D721Med (cell line): Measurements from ENCODE around the gene CYP2J2.
"Not testable (repeated sequence)": the region's sequence is repeated elsewhere in the genome, so short reads cannot be mapped to it uniquely, and the experiment has no call there.

Experiments
- DNase-seq: peaks from one replicate; pipeline ENCODE4 v3.0.0; 2011; ENCODE audit warnings: low spot score; ENCODE audit not compliant: insufficient read length
- FAIRE-seq: peaks from 2 replicates; lab custom pipeline; 2011; peaks lifted over from hg19 to GRCh38; lab: Jason Lieb, UNC
- TF ChIP-seq, protein P1 (sequence below): IDR thresholded peaks from 2 replicates; pipeline ENCODE4 v1.5.1; 2012; ENCODE audit warnings: mild to moderate bottlenecking, control low read depth; ENCODE audit not compliant: insufficient read depth; ENCODE audit errors: missing control alignments

The CYP2J2 gene

DNA sequence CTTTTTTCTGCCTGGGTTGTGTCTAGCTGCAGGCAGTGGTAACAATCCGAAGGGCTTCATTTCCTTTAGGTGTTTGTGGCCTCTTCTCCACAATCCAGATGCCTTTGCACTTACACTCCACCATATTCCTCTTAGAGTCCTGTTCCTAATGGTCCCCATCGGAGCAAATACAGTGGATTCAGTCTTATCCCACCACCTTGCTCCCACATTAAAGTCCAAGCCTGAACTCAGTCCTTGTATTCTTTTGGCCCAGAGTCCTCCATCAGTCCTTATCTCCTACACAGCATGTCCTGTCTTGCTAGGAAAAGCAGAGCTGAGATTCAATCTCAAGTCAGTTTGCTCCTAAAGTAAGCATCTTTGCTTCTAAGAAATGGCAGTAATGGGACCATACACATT is 8.8 kb downstream of the CYP2J2 start:
- TF ChIP-seq, protein P1, sequence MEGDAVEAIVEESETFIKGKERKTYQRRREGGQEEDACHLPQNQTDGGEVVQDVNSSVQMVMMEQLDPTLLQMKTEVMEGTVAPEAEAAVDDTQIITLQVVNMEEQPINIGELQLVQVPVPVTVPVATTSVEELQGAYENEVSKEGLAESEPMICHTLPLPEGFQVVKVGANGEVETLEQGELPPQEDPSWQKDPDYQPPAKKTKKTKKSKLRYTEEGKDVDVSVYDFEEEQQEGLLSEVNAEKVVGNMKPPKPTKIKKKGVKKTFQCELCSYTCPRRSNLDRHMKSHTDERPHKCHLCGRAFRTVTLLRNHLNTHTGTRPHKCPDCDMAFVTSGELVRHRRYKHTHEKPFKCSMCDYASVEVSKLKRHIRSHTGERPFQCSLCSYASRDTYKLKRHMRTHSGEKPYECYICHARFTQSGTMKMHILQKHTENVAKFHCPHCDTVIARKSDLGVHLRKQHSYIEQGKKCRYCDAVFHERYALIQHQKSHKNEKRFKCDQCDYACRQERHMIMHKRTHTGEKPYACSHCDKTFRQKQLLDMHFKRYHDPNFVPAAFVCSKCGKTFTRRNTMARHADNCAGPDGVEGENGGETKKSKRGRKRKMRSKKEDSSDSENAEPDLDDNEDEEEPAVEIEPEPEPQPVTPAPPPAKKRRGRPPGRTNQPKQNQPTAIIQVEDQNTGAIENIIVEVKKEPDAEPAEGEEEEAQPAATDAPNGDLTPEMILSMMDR: no peak
- DNase-seq: no peak
- no peak for FAIRE-seq

DNA sequence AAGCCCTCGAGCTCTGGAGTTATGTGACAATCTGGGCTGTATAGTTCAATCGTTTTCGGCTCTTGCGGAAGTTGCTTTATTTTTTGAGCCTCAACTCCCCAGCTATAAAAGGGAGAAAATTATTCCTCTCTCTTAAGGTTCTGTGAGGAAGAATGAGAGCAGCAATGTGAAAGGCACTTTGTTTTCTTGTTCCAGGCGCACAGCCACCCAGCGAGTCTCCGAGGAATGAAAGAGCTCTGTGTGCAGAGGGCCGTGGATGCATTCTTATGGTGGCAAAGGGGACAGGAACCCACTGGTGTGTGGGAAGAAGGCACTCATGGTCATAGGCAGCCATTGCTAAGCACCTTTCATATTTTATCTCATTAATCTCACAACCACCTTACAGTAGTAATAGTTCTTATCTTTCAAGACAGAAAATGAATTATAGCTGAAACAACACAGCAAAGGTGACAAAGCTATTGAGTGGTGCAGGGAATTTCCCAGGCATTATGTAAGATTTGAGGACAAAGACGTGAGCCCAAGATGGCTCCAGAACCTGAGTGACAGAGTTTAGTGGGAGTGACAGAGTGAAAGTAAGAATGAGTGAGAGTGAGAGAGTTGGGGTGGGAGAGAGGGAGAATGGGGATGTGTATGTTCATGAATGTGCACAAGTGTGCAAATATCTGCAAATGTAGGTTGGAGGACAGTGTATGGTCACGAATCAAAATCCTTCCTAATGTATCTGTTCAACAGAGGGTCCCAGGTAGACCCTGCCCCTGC is 9.4 kb downstream of the CYP2J2 start:
- FAIRE-seq (no peak), DNase-seq (no peak)

DNA sequence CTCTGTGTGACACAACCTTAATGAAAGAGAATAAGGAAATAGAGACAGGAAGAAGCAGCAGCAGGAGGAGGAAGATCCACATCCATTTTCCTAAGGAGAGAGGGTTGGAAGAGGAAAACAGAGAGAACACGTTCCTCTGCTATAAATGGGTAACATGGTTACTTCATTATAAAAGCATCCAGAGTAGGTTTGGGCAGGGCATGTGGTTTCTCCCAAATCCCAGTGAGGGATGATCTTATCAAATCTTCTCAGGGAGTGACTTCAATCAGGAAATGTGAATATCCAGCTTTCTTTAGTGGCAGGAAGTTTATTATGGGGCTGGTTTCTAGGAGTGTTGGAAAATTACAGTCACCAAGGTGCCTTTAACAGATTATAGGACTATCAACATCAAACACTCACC is 11.1 kb downstream of the CYP2J2 start:
- FAIRE-seq (no peak), DNase-seq (no peak)
- TF ChIP-seq, protein P1: no peak

More for the DNA sequence above, 9.4 kb downstream of the CYP2J2 start:
- TF ChIP-seq, protein P1: no peak

DNA sequence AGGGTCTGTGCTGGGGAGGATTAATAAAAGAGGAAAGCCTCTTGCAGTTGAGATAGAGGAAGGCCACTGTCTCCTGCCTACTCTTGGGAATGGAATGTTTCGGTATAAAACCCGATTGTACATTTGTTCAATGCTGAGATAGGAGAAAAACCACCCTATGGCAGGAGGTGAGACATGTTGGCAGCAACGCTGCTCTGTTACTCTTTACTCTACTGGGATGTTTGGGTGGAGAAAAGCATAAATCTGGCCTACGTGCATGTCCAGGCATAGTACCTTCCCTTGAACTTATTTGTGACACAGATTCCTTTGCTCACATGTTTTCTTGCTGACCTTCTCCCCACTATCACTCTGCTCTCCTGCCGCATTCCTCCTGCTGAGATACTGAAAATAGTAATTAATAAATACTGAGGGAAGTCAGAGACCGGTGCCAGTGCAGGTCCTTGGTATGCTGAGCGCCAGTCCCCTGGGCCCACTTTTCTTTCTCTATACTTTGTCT is 11.7 kb downstream of the CYP2J2 start:
- DNase-seq, FAIRE-seq: not testable (repeated sequence)

DNA sequence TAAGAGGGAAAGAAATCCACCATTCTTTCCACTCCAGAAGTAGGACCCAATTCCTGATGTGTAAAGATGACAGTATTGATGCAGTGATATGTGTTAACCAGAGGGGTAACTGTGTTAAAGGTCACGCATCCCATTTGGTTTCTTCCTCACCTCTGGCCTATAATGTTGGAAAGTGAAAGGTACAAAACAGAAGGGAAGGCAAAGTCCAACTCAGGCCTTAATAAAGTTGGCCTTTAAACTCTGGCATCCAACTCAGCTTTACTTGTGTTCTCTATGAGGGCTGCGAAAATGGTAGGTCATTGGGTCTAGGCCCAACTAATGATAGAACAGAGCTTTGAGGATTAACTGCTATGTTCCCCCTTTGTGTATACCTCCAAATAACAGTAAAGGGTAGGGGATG is 17.9 kb downstream of the CYP2J2 start:
- DNase-seq: no peak
- no peak for FAIRE-seq
- TF ChIP-seq, protein P1: no peak

DNA sequence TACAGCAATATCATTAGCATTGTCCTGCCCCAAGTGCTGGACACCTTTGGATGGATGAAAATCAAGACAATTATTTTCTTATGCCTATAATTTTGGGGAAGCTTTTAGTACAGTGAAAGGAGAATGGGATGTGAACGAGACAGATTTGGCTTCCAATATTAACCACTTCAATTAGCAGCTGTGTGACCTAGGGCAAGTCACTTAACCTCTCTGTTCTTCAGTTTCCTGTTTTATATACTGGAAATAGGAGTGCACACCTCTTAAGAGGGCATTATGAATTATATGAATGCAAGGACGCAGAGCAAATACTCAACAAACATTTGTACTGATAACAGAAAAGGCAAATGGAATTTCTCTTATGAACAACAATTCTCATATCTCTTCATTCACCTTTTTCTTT is 18.5 kb downstream of the CYP2J2 start:
- TF ChIP-seq, protein P1: no peak
- no peak for DNase-seq
- no peak for FAIRE-seq

DNA sequence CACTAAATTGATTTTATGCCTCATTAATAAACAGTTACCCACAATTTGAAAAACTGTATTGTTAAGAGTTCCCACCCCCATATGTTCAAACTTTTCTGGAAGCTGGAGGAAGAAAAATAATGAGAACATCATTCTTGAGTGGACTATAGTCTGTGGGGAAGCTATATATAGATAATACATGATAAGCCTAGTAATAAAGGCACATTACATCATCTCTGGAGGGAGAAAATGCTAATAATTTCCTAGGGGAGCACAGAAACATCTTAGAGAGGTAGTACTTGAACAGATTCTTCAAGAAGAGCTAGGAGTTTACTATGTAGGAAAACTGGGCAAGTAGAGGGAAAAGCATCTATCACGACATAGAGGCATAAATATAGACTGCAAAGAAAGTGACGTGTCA is 19.6 kb downstream of the CYP2J2 start:
- FAIRE-seq (no peak), DNase-seq (no peak)
- TF ChIP-seq, protein P1: no peak
